ENCODE data around the gene SDK2. TPM values are rescaled to one million over a fixed set of nuclear protein-coding genes. Genes with fewer than 3 reads are reported as not detected.

The SDK2 gene
- total and polyA plus RNA-seq, 2 of the 8 experiments (the other 6 are each of a cell fraction or from before 2014, with no cell fraction given) = 3.9 to 4.1 TPM

- Histone ChIP-seq H2BK5ac (ENCODE audit: low read depth, low read length) (no peak overlapping the region), H3K4me2 (ENCODE audit: insufficient read depth in 1 of 2, low read depth in 2 of 2, low read length in 2 of 2) (no peak overlapping the region), H2BK120ac (replicated peaks; ENCODE audit: low read depth, low read length) (no peak overlapping the region), H3K27ac (ENCODE audit: low read depth, low read length) (no peak overlapping the region), H3K23ac (ENCODE audit: insufficient read length) (no peak overlapping the region), H3K9me3 (ENCODE audit: insufficient read depth in 2 of 2, low read depth in 1 of 2, low read length in 1 of 2) (no peaks in the 10 kb centered on the region), H3K56ac (replicated peaks; ENCODE audit: insufficient read length, low read depth, low read length) (no peak overlapping the region), H3K4me1 (replicated peaks in 1 of 4; ENCODE audit: control insufficient read depth in 3 of 4, insufficient read depth in 4 of 4, low read length in 3 of 4) (no peaks in the 10 kb centered on the region), H3K4me3 (ENCODE audit: extremely low read depth in 1 of 4, insufficient read depth in 2 of 4, low read depth in 3 of 4, low read length in 4 of 4) (no peak overlapping the region), H2BK20ac (ENCODE audit: low read length) (no peak overlapping the region), H4K20me1 (replicated peaks in 1 of 2; ENCODE audit: control insufficient read depth in 1 of 2, insufficient read depth in 2 of 2, low read length in 2 of 2) (peaks cover 0 to under 1% of the 10 kb centered on the region in 2 experiments), H3K27me3 (replicated peaks in 1 of 4; ENCODE audit: control insufficient read depth in 3 of 4, extremely low read depth in 1 of 4, insufficient read depth in 3 of 4, low read length in 3 of 4) (no peaks in the 10 kb centered on the region), H3K23me2 (ENCODE audit: low read depth, low read length) (no peaks in the 10 kb centered on the region), H3K18ac (ENCODE audit: extremely low read depth, low read length) (no peak overlapping the region), H3K79me2 (ENCODE audit: control insufficient read depth in 1 of 2, insufficient read depth in 2 of 2, low read length in 2 of 2) (peaks cover 0 to 3% of the 10 kb centered on the region in 2 experiments; a peak in 1 of 4 replicates), H2AFZ (ENCODE audit: low read length) (no peak overlapping the region), H3K79me1 (ENCODE audit: low read depth, low read length) (peaks cover 6% of the 10 kb centered on the region), H3K36me3 (ENCODE audit: control insufficient read depth in 2 of 4, insufficient read depth in 4 of 4, low read length in 3 of 4) (no peaks in the 10 kb centered on the region), H3K14ac (ENCODE audit: insufficient read length) (no peak overlapping the region), H2BK15ac (ENCODE audit: low read length) (no peak overlapping the region), H3K4ac (replicated peaks; ENCODE audit: insufficient read length, low read depth, low read length) (no peak overlapping the region), H4K5ac (ENCODE audit: insufficient read length, low read depth, low read length) (no peak overlapping the region), H2BK12ac (ENCODE audit: low read depth, low read length) (no peak overlapping the region), H2AK5ac (ENCODE audit: low read depth, low read length) (no peak overlapping the region), H4K91ac (replicated peaks; ENCODE audit: insufficient read length, low read length) (no peak overlapping the region), H3K9ac (replicated peaks in 1 of 4; ENCODE audit: extremely low read depth in 1 of 4, low read depth in 3 of 4, low read length in 3 of 4) (no peak overlapping the region), H4K8ac (ENCODE audit: extremely low read depth, insufficient read depth, low read length) (no peak overlapping the region)
- FAIRE-seq (no peak), DNase-seq (ENCODE audit: low read depth in 1 of 2, low spot score in 2 of 2) (no peak)
- ChIA-PET POLR2A (ENCODE audit: partially characterized antibody) (no interaction called here), CTCF (ENCODE audit: partially characterized antibody) (interaction anchor here (0.6 to 11.0 kb wide), 11 partner anchors 11 to 383 kb away, joined by 3 to 67 read pairs (median 5); partner anchors contain the start of gene SDK2)
- no peak for TF ChIP-seq MAX (IDR thresholded peaks at IDR 0.05)
- no peak for TF ChIP-seq EGR1 (IDR thresholded peaks at IDR 0.05; ENCODE audit: borderline replicate concordance, low read depth, low read length)
- no peak for TF ChIP-seq SAP30 (IDR thresholded peaks at IDR 0.05; ENCODE audit: insufficient read depth, insufficient replicate concordance, low read length)
- no peak for TF ChIP-seq CBX5 (IDR thresholded peaks at IDR 0.05; ENCODE audit: low read depth, low read length)
- TF ChIP-seq, protein P1, sequence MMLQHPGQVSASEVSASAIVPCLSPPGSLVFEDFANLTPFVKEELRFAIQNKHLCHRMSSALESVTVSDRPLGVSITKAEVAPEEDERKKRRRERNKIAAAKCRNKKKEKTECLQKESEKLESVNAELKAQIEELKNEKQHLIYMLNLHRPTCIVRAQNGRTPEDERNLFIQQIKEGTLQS (IDR thresholded peaks at IDR 0.05; ENCODE audit: insufficient read depth, low read depth, low read length) = no peak
- TF ChIP-seq ZNF274 (IDR thresholded peaks at IDR 0.05; ENCODE audit: borderline replicate concordance, extremely low read depth, low read length) = no peak
- no peak for TF ChIP-seq CTBP2 (IDR thresholded peaks at IDR 0.05; ENCODE audit: borderline replicate concordance, insufficient read depth, insufficient read length, low read length)
- WGBS, 2 experiments (ENCODE audit: extremely low coverage in 1 of 2, insufficient coverage in 1 of 2, insufficient read length in 1 of 2, insufficient replicate concordance in 2 of 2, low coverage in 1 of 2, low lambda C conversion rate in 2 of 2, missing lambda C conversion rate in 1 of 2) = 89% methylated on average over 5 of the region's 5 CpGs; no CpG with 5 or more reads in 1 of the 2 experiments
Observed at GRCh38 chr17:73634629-73635028, 9.6 kb downstream of the SDK2 start.
